K562 (cell line): ENCODE measurements around the gene TBC1D5. TPM values are rescaled to one million over a fixed set of nuclear protein-coding genes. Genes with fewer than 3 reads are reported as not detected.

Experiments
- ATAC-seq: fragments of 200-7000 bp; cut with Tn5 transposase; 3 replicates; pipeline ENCODE4 v1.9.1; 2020; ENCODE audit warnings: moderate library complexity
- BruUV-seq: library from RNA; stranded (reverse); fragments of 400-500 nt; replicated peaks from 2 replicates; lab custom pipeline; 2021; lab: Mats Ljungman, UMichigan
- CTCF ChIA-PET: fragments of 300-600 bp; formaldehyde crosslinking; extraction: SDS; loops from one replicate; lab custom pipeline; 2021; ENCODE audit warnings: low intra/inter-chr PET ratio; lab: Yijun Ruan, JAX
- POLR2A ChIA-PET: fragments of 300-600, 350-650 bp; sonication (Branson Sonifier 250); formaldehyde crosslinking; extraction: SDS; loops from one replicate; lab custom pipeline; 2021; ENCODE audit warnings: antibody characterized with exemption, inconsistent platforms; lab: Yijun Ruan, JAX
- DNase-seq, 4 experiments: peaks; one replicate each; pipeline versions ENCODE4 v3.0.0 to v3.0.0-alpha.2; 2011 to 2018; ENCODE audit warnings: low spot score in 3 of 4, mixed read lengths in 3 of 4; ENCODE audit errors: extremely low read depth in 1 of 4
- FAIRE-seq: peaks from 2 replicates; lab custom pipeline; 2011; peaks lifted over from hg19 to GRCh38; lab: Jason Lieb, UNC
- H2AFZ ChIP-seq: 2 replicates; pipeline ENCODE4 v1.6.0; 2011; ENCODE audit warnings: low read depth, low read length, control low read depth, inconsistent platforms
- H3K27ac ChIP-seq: fragments of 200-600 bp; 3 replicates; pipeline ENCODE4 v1.8.0; 2011; ENCODE audit warnings: low read depth, mild to moderate bottlenecking, control low read depth, inconsistent platforms, low read length, moderate library complexity, mixed read lengths; ENCODE audit errors: extremely low read depth
- H3K27me3 ChIP-seq, 2 experiments: fragments of 300-600 bp in 1 of 2; 2 replicates in 1 of 2; 3 replicates in 1 of 2; pipeline versions ENCODE4 v1.6.0 to v1.8.0; 2011; ENCODE audit warnings: inconsistent platforms in 2 of 2, low read length in 2 of 2, mild to moderate bottlenecking in 1 of 2, mixed read lengths in 1 of 2, moderate library complexity in 1 of 2; ENCODE audit not compliant: control insufficient read depth in 2 of 2, insufficient read depth in 2 of 2
- H3K36me3 ChIP-seq: fragments of 300-600 bp; 3 replicates; pipeline ENCODE4 v1.8.0; 2011; ENCODE audit warnings: mild to moderate bottlenecking, low read length, inconsistent platforms; ENCODE audit not compliant: control insufficient read depth, insufficient read depth
- H3K4me1 ChIP-seq, 2 experiments: fragments of 200-600 bp in 1 of 2; replicated peaks in 1 of 2; 2 replicates in 1 of 2; 3 replicates in 1 of 2; pipeline versions ENCODE4 v1.5.1 to v1.8.0; 2011; ENCODE audit warnings: inconsistent platforms in 2 of 2, low read length in 2 of 2, mild to moderate bottlenecking in 1 of 2, mixed read lengths in 1 of 2, moderate library complexity in 1 of 2; ENCODE audit not compliant: control insufficient read depth in 2 of 2, insufficient read depth in 2 of 2
- H3K4me2 ChIP-seq: 2 replicates; pipeline ENCODE4 v1.6.1; 2011; ENCODE audit warnings: low read length, control low read depth, inconsistent platforms, mixed read lengths; ENCODE audit not compliant: insufficient read depth
- H3K4me3 ChIP-seq: fragments of 200-600 bp; sonication (generic), shearing (Covaris generic); 2 replicates; pipeline ENCODE4 v1.5.1; 2016; ENCODE audit warnings: control low read depth, inconsistent platforms
- H3K79me2 ChIP-seq: fragments of 200-600 bp; 3 replicates; pipeline ENCODE4 v1.8.0; 2011; ENCODE audit warnings: low read length, inconsistent platforms; ENCODE audit not compliant: control insufficient read depth, insufficient read depth
- H3K9ac ChIP-seq, 2 experiments: 2 replicates each; pipeline versions ENCODE4 v1.6.0 to v1.6.1; 2011; ENCODE audit warnings: low read depth in 2 of 2, low read length in 2 of 2, control low read depth in 1 of 2, inconsistent platforms in 1 of 2, mild to moderate bottlenecking in 1 of 2, mixed read lengths in 1 of 2; ENCODE audit not compliant: insufficient read depth in 1 of 2
- H3K9me1 ChIP-seq: one replicate; pipeline ENCODE4 v1.6.0; 2011; ENCODE audit warnings: inconsistent platforms, mild to moderate bottlenecking, low read length, moderate library complexity; ENCODE audit not compliant: control insufficient read depth, insufficient read depth
- H3K9me3 ChIP-seq: replicated peaks from 2 replicates; pipeline ENCODE4 v1.5.1; 2011; ENCODE audit warnings: low read depth, low read length, inconsistent platforms; ENCODE audit not compliant: control insufficient read depth, insufficient read depth
- H4K20me1 ChIP-seq: replicated peaks from 2 replicates; pipeline ENCODE4 v1.6.1; 2011; ENCODE audit warnings: low read length, inconsistent platforms, mixed read lengths; ENCODE audit not compliant: control insufficient read depth, insufficient read depth
- ELF1 ChIP-seq: fragments of 200-800 bp; sonication (Bioruptor generic); IDR thresholded peaks from 2 replicates; pipeline ENCODE4 v1.6.1; 2016; ENCODE audit warnings: missing genetic modification characterization, missing compliant biosample characterization
- NCOA4 ChIP-seq: fragments of 450-650 bp; IDR thresholded peaks from 2 replicates; pipeline ENCODE4 v1.6.1; 2018; ENCODE audit warnings: mild to moderate bottlenecking; ENCODE audit not compliant: partially characterized antibody
- NELFE ChIP-seq: IDR thresholded peaks from 2 replicates; pipeline ENCODE4 v1.6.1; 2011; ENCODE audit warnings: mild to moderate bottlenecking; ENCODE audit not compliant: insufficient read depth, insufficient read length
- RBBP5 ChIP-seq: fragments of 200-600 bp; sonication (generic); IDR thresholded peaks from 2 replicates; pipeline ENCODE4 v1.6.1; 2012; ENCODE audit warnings: borderline replicate concordance, mild to moderate bottlenecking, low read length, control low read depth, inconsistent platforms; ENCODE audit not compliant: insufficient read depth, poor library complexity, severe bottlenecking
- ZNF140 ChIP-seq: fragments of 250-450 bp; sonication (Bioruptor Pico); IDR thresholded peaks from 2 replicates; pipeline ENCODE4 v1.8.0; 2021; ENCODE audit warnings: moderate library complexity, mild to moderate bottlenecking, inconsistent platforms
- ZNF639 ChIP-seq, 2 experiments: fragments of 200-800 bp in 1 of 2; sonication (Bioruptor generic) in 1 of 2; sonication (generic) in 1 of 2; formaldehyde crosslinking in 1 of 2; IDR thresholded peaks in 1 of 2; conservative IDR thresholded peaks in 1 of 2; 2 replicates each; pipeline versions ENCODE4 v1.5.0 to v1.6.1; 2016 to 2020; ENCODE audit warnings: missing compliant biosample characterization in 1 of 2, missing genetic modification characterization in 1 of 2, missing genetic modification reagents in 1 of 2
- ZNF717 ChIP-seq: fragments of 250-450 bp; sonication (Bioruptor Pico); IDR thresholded peaks from 2 replicates; pipeline ENCODE4 v1.5.0; 2021
- WGBS: fragments of 100-300 bp; shearing (Covaris generic); methylation state at CpG from one replicate; pipeline ENCODE4 v1.1.6; 2016; ENCODE audit warnings: low coverage, mixed read lengths; ENCODE audit not compliant: insufficient coverage; ENCODE audit errors: missing lambda C conversion rate; 5-methylcytosine and 5-hydroxymethylcytosine counted together
- in situ Hi-C: fragments of 300-500 bp; cut with MboI; formaldehyde crosslinking; loops from 4 replicates; pipeline ENCODE4 v1.15.0; 2018; ENCODE audit warnings: inconsistent platforms, mixed read lengths
- intact Hi-C: fragments of 100-400 bp; cut with micrococcal nuclease; formaldehyde crosslinking; loops from 2 replicates; pipeline ENCODE4 v1.14.2; 2022
- polyA plus RNA-seq, 8 experiments: library from polyadenylated mRNA; depleted of rRNA in 4 of 8; stranded (reverse) in 5 of 8; unstranded in 3 of 8; fragments of >200 nt; fragmentation: Nextera tagmentation in 2 of 8; fragmentation: Illumina TruSeq in 1 of 8; extraction: Ambion mirVana in 2 of 8; extraction: Trizol in 1 of 8; gene quantifications; 2 replicates each; pipeline versions ENCODE4 v1.2.1 to v1.2.3, GENCODE V29; 2011 to 2014; ENCODE audit warnings: inconsistent platforms in 1 of 8, missing spikeins in 1 of 8
- total RNA-seq, 7 experiments: library from RNA; depleted of rRNA in 6 of 7; stranded (reverse); fragments of >200 nt in 6 of 7; fragmentation: Illumina TruSeq in 2 of 7; extraction: Trizol in 2 of 7; gene quantifications; 2 replicates each; pipeline versions ENCODE4 v1.2.1 to v1.2.3, GENCODE V29; 2011 to 2021; ENCODE audit warnings: low replicate concordance in 1 of 7

The TBC1D5 gene
- total and polyA plus RNA-seq, 9 of the 15 experiments (the other 6 are each of a cell fraction or from before 2014, with no cell fraction given), result 2.9 to 38.1 (median 25.6) TPM

GRCh38 chr3:17288839-17289399 is 453.5 kb downstream of the TBC1D5 start:
- Histone ChIP-seq H3K9me1 (no peaks in the 10 kb centered on the region), H3K27me3 (no peaks in the 10 kb centered on the region), H3K79me2 (no peaks in the 10 kb centered on the region), H2AFZ (no peak overlapping the region), H3K4me2 (no peak overlapping the region), H3K27ac (no peak overlapping the region), H3K4me1 (peaks cover 0 to 3% of the 10 kb centered on the region in 2 experiments; a peak in 1 of 5 replicates), H3K4me3 (no peak overlapping the region), H3K9me3 (no peaks in the 10 kb centered on the region), H3K9ac (no peak overlapping the region), H4K20me1 (no peaks in the 10 kb centered on the region), H3K36me3 (no peaks in the 10 kb centered on the region)
- WGBS, result 46% methylated on average over 14 of the region's 14 CpGs
- FAIRE-seq (no peak), DNase-seq (no peak), ATAC-seq (no peak)
- ChIA-PET POLR2A (interaction anchor here (0.5 to 0.6 kb wide), 2 partner anchors 150 to 584 kb away, joined by 3 to 4 read pairs; no protein-coding TSS in a partner anchor), CTCF (interaction anchor here (0.7 kb wide), 1 partner anchor 13 kb away, joined by 3 read pairs; no protein-coding TSS in a partner anchor)
- no peak for TF ChIP-seq NELFE
- TF ChIP-seq ELF1, result no peak
- TF ChIP-seq RBBP5, result no peak
- TF ChIP-seq NCOA4, result no peak
- no peak for TF ChIP-seq ZNF140
- no peak for TF ChIP-seq ZNF717 (CRISPR knock-in tag)
- TF ChIP-seq ZNF639 (CRISPR knock-in tag; conservative IDR thresholded peaks at IDR 0.05 in 1 of 2, IDR thresholded peaks at IDR 0.05 in 1 of 2), result no peak
- in situ Hi-C loops, result no loop called here
- no TSS peak for BruUV-seq
- intact Hi-C loops, result no loop called here
